ENCODE results near the gene ZNF524. TPM values are rescaled to one million over a fixed set of nuclear protein-coding genes. Genes with fewer than 3 reads are reported as not detected.

ZNF524 gene
- 3.1 TPM for polyA plus RNA-seq (2013, experiment 1 of 2)
- 3.8 TPM for polyA plus RNA-seq (2013, experiment 2 of 2)

DNA sequence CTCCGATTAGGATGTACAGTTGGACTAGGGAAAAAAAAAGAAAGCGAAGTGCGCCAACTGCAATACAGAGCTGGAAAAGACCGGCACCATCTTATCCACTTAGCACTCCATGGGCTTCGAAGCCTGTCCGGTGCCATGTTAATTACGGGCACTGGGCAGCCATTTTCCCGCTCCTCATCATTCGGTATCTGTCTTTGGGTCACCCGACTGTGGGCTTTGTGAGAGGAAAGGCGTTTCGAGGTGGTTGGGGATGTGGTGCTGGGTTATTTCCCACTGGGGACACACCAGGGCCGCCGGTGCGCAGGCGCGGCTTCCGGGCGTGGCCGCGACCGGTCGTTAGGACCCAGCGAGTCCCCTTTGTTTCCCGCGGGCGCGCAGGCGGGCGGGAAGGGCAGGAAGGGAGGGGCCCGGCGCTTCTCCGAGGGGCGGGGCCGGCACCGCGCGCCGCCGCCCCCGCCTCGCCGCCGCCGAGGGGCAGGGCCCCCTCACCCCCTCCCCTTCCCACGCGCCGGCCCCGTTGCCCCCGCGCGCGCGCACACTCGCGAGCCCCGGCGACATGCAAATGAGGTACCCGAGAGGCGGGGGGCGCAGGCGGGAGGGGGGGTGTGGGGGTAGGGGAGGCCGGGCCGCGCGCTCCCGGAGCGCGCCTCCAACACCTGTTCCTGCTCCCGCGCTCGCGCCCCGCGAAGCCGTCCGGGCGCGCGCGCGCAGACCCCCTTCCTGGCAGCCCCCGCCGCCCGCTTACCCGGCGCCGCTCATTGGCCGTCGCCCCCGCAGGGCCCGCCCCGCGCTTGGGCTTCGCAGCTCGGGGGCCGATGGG is at the start of gene ZNF524:
Gene ZNF524 (plus strand): TSS at position 447 of the 820 bp plus-strand sequence. CDS start 1,825 bp downstream, outside the sequence.
- Histone ChIP-seq H2AK5ac (ENCODE audit: low read depth, low read length) (peak within 1 kb of the TSS; percentile 85), H3K27me3 (ENCODE audit: control insufficient read depth in 3 of 3, insufficient read depth in 3 of 3, low read depth in 1 of 3, low read length in 3 of 3) (no peaks in the 10 kb centered on the region), H2BK12ac (ENCODE audit: low read length) (no peak within 1 kb of the TSS), H3K36me3 (replicated peaks in 1 of 2; ENCODE audit: control insufficient read depth in 2 of 2, insufficient read depth in 2 of 2, low read length in 2 of 2) (peaks cover 17 to 25% of the 10 kb centered on the region in 2 donors), H4K8ac (ENCODE audit: low read depth, low read length) (peak within 1 kb of the TSS; percentile 99), H2BK15ac (ENCODE audit: low read length) (peak within 1 kb of the TSS; percentile 54), H3K4ac (ENCODE audit: low read length) (peak within 1 kb of the TSS; percentile 90), H3K9me3 (replicated peaks in 1 of 2; ENCODE audit: control insufficient read depth in 2 of 2, insufficient read depth in 1 of 2, low read depth in 1 of 2, low read length in 2 of 2) (peaks cover 4 to 7% of the 10 kb centered on the region in 2 donors), H3K27ac (replicated peaks; ENCODE audit: low read length) (peak within 1 kb of the TSS; percentile 100), H2AFZ (ENCODE audit: low read length) (peak within 1 kb of the TSS; percentile 90), H3K18ac (ENCODE audit: low read length) (peak within 1 kb of the TSS; percentile 100), H3K79me1 (ENCODE audit: low read depth, low read length) (peaks cover 4% of the 10 kb centered on the region), H3K23ac (ENCODE audit: low read depth, low read length, poor library complexity) (peak within 1 kb of the TSS; percentile 70), H4K91ac (ENCODE audit: low read depth, low read length, poor library complexity) (peak within 1 kb of the TSS; percentile 100), H2BK120ac (ENCODE audit: low read depth, low read length) (peak within 1 kb of the TSS; percentile 35), H3K4me2 (ENCODE audit: insufficient read depth, low read length, poor library complexity, severe bottlenecking) (peak within 1 kb of the TSS; percentile 83), H3K9ac (ENCODE audit: low read depth, low read length, poor library complexity) (peak within 1 kb of the TSS; percentile 96), H3K4me3 (ENCODE audit: low read length in 2 of 2) (peak within 1 kb of the TSS; percentile 78 to 88), H3K4me1 (ENCODE audit: control insufficient read depth in 2 of 2, insufficient read depth in 1 of 2, low read depth in 1 of 2, low read length in 2 of 2) (peaks cover 8 to 9% of the 10 kb centered on the region in 2 donors), H2BK5ac (ENCODE audit: low read length) (peak within 1 kb of the TSS; percentile 85), H3K14ac (ENCODE audit: low read length) (peak within 1 kb of the TSS; percentile 86)
- no CpG with 5 or more reads among the region's 97 CpGs for WGBS, 2 donors (ENCODE audit: extremely low coverage in 2 of 2, insufficient read length in 2 of 2, insufficient replicate concordance in 1 of 2)
- peak; percentile 94 for DNase-seq (ENCODE audit: low spot score)

GRCh38 chr19:55550321-55550650 is 49.8 kb upstream of the ZNF524 start:
- H2AK5ac ChIP-seq (ENCODE audit: low read depth, low read length): no peak overlapping the region
- H3K9me3 ChIP-seq (replicated peaks in 1 of 2; ENCODE audit: control insufficient read depth in 2 of 2, insufficient read depth in 1 of 2, low read depth in 1 of 2, low read length in 2 of 2): no peaks in the 10 kb centered on the region
- H2BK15ac ChIP-seq (ENCODE audit: low read length): no peak overlapping the region
- H3K4me2 ChIP-seq (ENCODE audit: insufficient read depth, low read length, poor library complexity, severe bottlenecking): peak overlapping the region; percentile 90
- H3K14ac ChIP-seq (ENCODE audit: low read length): no peak overlapping the region
- no CpG with 5 or more reads among the region's 7 CpGs for WGBS, 2 donors (ENCODE audit: extremely low coverage in 2 of 2, insufficient read length in 2 of 2, insufficient replicate concordance in 1 of 2)
- H3K9ac ChIP-seq (ENCODE audit: low read depth, low read length, poor library complexity): no peak overlapping the region
- peak overlapping the region; percentile 98 for H3K27ac ChIP-seq (replicated peaks; ENCODE audit: low read length)
- no peak overlapping the region for H3K23ac ChIP-seq (ENCODE audit: low read depth, low read length, poor library complexity)
- no peaks in the 10 kb centered on the region for H3K36me3 ChIP-seq (replicated peaks in 1 of 2; ENCODE audit: control insufficient read depth in 2 of 2, insufficient read depth in 2 of 2, low read length in 2 of 2)
- H2BK5ac ChIP-seq (ENCODE audit: low read length): peak overlapping the region; percentile 88
- no peaks in the 10 kb centered on the region for H3K27me3 ChIP-seq (ENCODE audit: control insufficient read depth in 3 of 3, insufficient read depth in 3 of 3, low read depth in 1 of 3, low read length in 3 of 3)
- peak; percentile 59 for DNase-seq (ENCODE audit: low spot score)
- H2AFZ ChIP-seq (ENCODE audit: low read length): peak overlapping the region; percentile 94
- H3K4ac ChIP-seq (ENCODE audit: low read length): no peak overlapping the region
- peak overlapping the region; percentile 77 for H3K18ac ChIP-seq (ENCODE audit: low read length)
- H3K79me1 ChIP-seq (ENCODE audit: low read depth, low read length): peaks cover 2% of the 10 kb centered on the region
- no peak overlapping the region for H2BK12ac ChIP-seq (ENCODE audit: low read length)
- H4K91ac ChIP-seq (ENCODE audit: low read depth, low read length, poor library complexity): no peak overlapping the region
- H2BK120ac ChIP-seq (ENCODE audit: low read depth, low read length): no peak overlapping the region
- H3K4me1 ChIP-seq (ENCODE audit: control insufficient read depth in 2 of 2, insufficient read depth in 1 of 2, low read depth in 1 of 2, low read length in 2 of 2): peaks cover 33 to 42% of the 10 kb centered on the region in 2 donors
- H3K4me3 ChIP-seq (ENCODE audit: low read length in 2 of 2): peak overlapping the region in 1 of 2 donors; percentile 53
- no peak overlapping the region for H4K8ac ChIP-seq (ENCODE audit: low read depth, low read length)

- Histone ChIP-seq H3K23ac (ENCODE audit: low read depth, low read length, poor library complexity) (no peak overlapping the region), H3K79me1 (ENCODE audit: low read depth, low read length) (no peaks in the 10 kb centered on the region), H4K8ac (ENCODE audit: low read depth, low read length) (no peak overlapping the region), H3K27ac (replicated peaks; ENCODE audit: low read length) (no peak overlapping the region), H3K14ac (ENCODE audit: low read length) (no peak overlapping the region), H3K4me3 (ENCODE audit: low read length in 2 of 2) (no peak overlapping the region), H4K91ac (ENCODE audit: low read depth, low read length, poor library complexity) (no peak overlapping the region), H2AK5ac (ENCODE audit: low read depth, low read length) (no peak overlapping the region), H3K9me3 (replicated peaks in 1 of 2; ENCODE audit: control insufficient read depth in 2 of 2, insufficient read depth in 1 of 2, low read depth in 1 of 2, low read length in 2 of 2) (no peaks in the 10 kb centered on the region), H2BK12ac (ENCODE audit: low read length) (no peak overlapping the region), H3K18ac (ENCODE audit: low read length) (no peak overlapping the region), H3K27me3 (ENCODE audit: control insufficient read depth in 3 of 3, insufficient read depth in 3 of 3, low read depth in 1 of 3, low read length in 3 of 3) (no peaks in the 10 kb centered on the region), H2BK120ac (ENCODE audit: low read depth, low read length) (no peak overlapping the region), H2AFZ (ENCODE audit: low read length) (peak overlapping the region; percentile 68), H3K4me2 (ENCODE audit: insufficient read depth, low read length, poor library complexity, severe bottlenecking) (no peak overlapping the region), H3K4ac (ENCODE audit: low read length) (no peak overlapping the region), H3K9ac (ENCODE audit: low read depth, low read length, poor library complexity) (no peak overlapping the region), H2BK15ac (ENCODE audit: low read length) (no peak overlapping the region), H3K36me3 (replicated peaks in 1 of 2; ENCODE audit: control insufficient read depth in 2 of 2, insufficient read depth in 2 of 2, low read length in 2 of 2) (no peaks in the 10 kb centered on the region), H3K4me1 (ENCODE audit: control insufficient read depth in 2 of 2, insufficient read depth in 1 of 2, low read depth in 1 of 2, low read length in 2 of 2) (peaks cover 17 to 26% of the 10 kb centered on the region in 2 donors), H2BK5ac (ENCODE audit: low read length) (no peak overlapping the region)
- DNase-seq (ENCODE audit: low spot score): no peak
- WGBS, 2 donors (ENCODE audit: extremely low coverage in 2 of 2, insufficient read length in 2 of 2, insufficient replicate concordance in 1 of 2): no CpG with 5 or more reads among the region's 5 CpGs
Measured at GRCh38 chr19:55552206-55552605, 47.9 kb upstream of the ZNF524 start.

- peak overlapping the region; percentile 6 for H3K18ac ChIP-seq (ENCODE audit: low read length)
- H2BK12ac ChIP-seq (ENCODE audit: low read length): no peak overlapping the region
- H3K27ac ChIP-seq (replicated peaks; ENCODE audit: low read length): peak overlapping the region; percentile 21
- H3K9ac ChIP-seq (ENCODE audit: low read depth, low read length, poor library complexity): no peak overlapping the region
- H2BK15ac ChIP-seq (ENCODE audit: low read length): no peak overlapping the region
- H3K4ac ChIP-seq (ENCODE audit: low read length): no peak overlapping the region
- peaks cover 17 to 24% of the 10 kb centered on the region in 2 donors for H3K4me1 ChIP-seq (ENCODE audit: control insufficient read depth in 2 of 2, insufficient read depth in 1 of 2, low read depth in 1 of 2, low read length in 2 of 2)
- H3K36me3 ChIP-seq (replicated peaks in 1 of 2; ENCODE audit: control insufficient read depth in 2 of 2, insufficient read depth in 2 of 2, low read length in 2 of 2): no peaks in the 10 kb centered on the region
- no peaks in the 10 kb centered on the region for H3K27me3 ChIP-seq (ENCODE audit: control insufficient read depth in 3 of 3, insufficient read depth in 3 of 3, low read depth in 1 of 3, low read length in 3 of 3)
- H4K91ac ChIP-seq (ENCODE audit: low read depth, low read length, poor library complexity): no peak overlapping the region
- H3K14ac ChIP-seq (ENCODE audit: low read length): no peak overlapping the region
- no peak overlapping the region for H3K23ac ChIP-seq (ENCODE audit: low read depth, low read length, poor library complexity)
- no peak overlapping the region for H2BK120ac ChIP-seq (ENCODE audit: low read depth, low read length)
- no peaks in the 10 kb centered on the region for H3K79me1 ChIP-seq (ENCODE audit: low read depth, low read length)
- no peak overlapping the region for H3K4me2 ChIP-seq (ENCODE audit: insufficient read depth, low read length, poor library complexity, severe bottlenecking)
- H3K4me3 ChIP-seq (ENCODE audit: low read length in 2 of 2): no peak overlapping the region
- no peaks in the 10 kb centered on the region for H3K9me3 ChIP-seq (replicated peaks in 1 of 2; ENCODE audit: control insufficient read depth in 2 of 2, insufficient read depth in 1 of 2, low read depth in 1 of 2, low read length in 2 of 2)
- no peak for DNase-seq (ENCODE audit: low spot score)
- peak overlapping the region; percentile 68 for H2AFZ ChIP-seq (ENCODE audit: low read length)
- no CpG with 5 or more reads among the region's 13 CpGs for WGBS, 2 donors (ENCODE audit: extremely low coverage in 2 of 2, insufficient read length in 2 of 2, insufficient replicate concordance in 1 of 2)
- H2BK5ac ChIP-seq (ENCODE audit: low read length): no peak overlapping the region
- H4K8ac ChIP-seq (ENCODE audit: low read depth, low read length): no peak overlapping the region
- H2AK5ac ChIP-seq (ENCODE audit: low read depth, low read length): no peak overlapping the region
Measured at GRCh38 chr19:55552620-55553019, 47.5 kb upstream of the ZNF524 start.
